BLaER1 treated with 17β-estradiol and CSF1 and Interleukin-3, amounts not matched to agents 10 nM and 100 nM (cell line): ENCODE results near the gene GCM1.

ENCODE experiments used
- H3K27ac ChIP-seq, 11 experiments: shearing (Covaris generic); formaldehyde crosslinking; 2 replicates each; pipeline ENCODE4 v1.8.1; 2022
- H3K27me3 ChIP-seq, 11 experiments: shearing (Covaris generic); formaldehyde crosslinking; 2 replicates each; pipeline ENCODE4 v1.8.1; 2022
- H3K36me3 ChIP-seq, 11 experiments: shearing (Covaris generic); formaldehyde crosslinking; 2 replicates each; pipeline ENCODE4 v1.8.1; 2022
- H3K4me1 ChIP-seq, 10 experiments: shearing (Covaris generic); formaldehyde crosslinking; 2 replicates each; pipeline ENCODE4 v1.8.1; 2022
- H3K4me2 ChIP-seq, 11 experiments: shearing (Covaris generic); formaldehyde crosslinking; 2 replicates each; pipeline ENCODE4 v1.8.1; 2022
- H3K4me3 ChIP-seq, 10 experiments: shearing (Covaris generic); formaldehyde crosslinking; 2 replicates each; pipeline ENCODE4 v1.8.1; 2022
- H3K9ac ChIP-seq, 11 experiments: shearing (Covaris generic); formaldehyde crosslinking; 2 replicates each; pipeline ENCODE4 v1.8.1; 2022
- H3K9me3 ChIP-seq, 11 experiments: shearing (Covaris generic); formaldehyde crosslinking; replicated peaks in 1 of 11; 2 replicates each; pipeline ENCODE4 v1.8.1; 2022
- H4K20me1 ChIP-seq, 11 experiments: shearing (Covaris generic); formaldehyde crosslinking; 2 replicates each; pipeline ENCODE4 v1.8.1; 2022
- Cebpa-rat ChIP-seq, 11 experiments: shearing (Covaris generic); IDR thresholded peaks; 2 replicates each; pipeline ENCODE4 v1.8.1; 2022

The GCM1 gene

GRCh38 chr6:53134601-53135235 is 13.9 kb downstream of the GCM1 start:
- Histone ChIP-seq H3K27ac (no peak overlapping the region), H3K4me2 (peak overlapping the region in 7 of 11 experiments; percentile 5 to 37 (median 28); a peak in 13 of 22 replicates), H3K4me1 (peaks cover 0 to 14% (median 6%) of the 10 kb centered on the region in 10 experiments; a peak in 10 of 20 replicates), H3K27me3 (no peaks in the 10 kb centered on the region), H3K9ac (no peak overlapping the region), H3K36me3 (no peaks in the 10 kb centered on the region), H3K4me3 (no peak overlapping the region), H3K9me3 (no peaks in the 10 kb centered on the region), H4K20me1 (no peaks in the 10 kb centered on the region)
- no peak; a peak in 1 of 22 replicates for TF ChIP-seq Cebpa-rat (IDR thresholded peaks at IDR 0.05)

DNA sequence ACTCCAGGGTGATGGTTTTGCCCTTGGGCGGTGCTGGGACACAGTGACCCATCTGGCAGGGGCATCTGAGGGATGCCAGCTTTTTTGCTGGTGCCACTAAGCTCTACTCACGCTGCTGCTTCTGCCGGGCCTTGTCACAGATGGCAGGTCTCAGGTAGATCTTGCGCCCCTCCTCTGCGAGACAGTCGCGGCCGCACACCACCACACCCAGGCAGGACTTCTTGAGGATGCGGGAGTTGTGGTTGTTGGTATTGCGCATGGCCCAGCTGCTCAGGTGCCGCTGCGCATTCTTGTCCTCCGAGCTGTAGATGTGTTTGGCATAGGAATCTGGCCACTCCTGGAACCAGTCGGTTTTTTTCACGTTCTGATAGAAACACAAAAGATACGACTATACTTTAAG is 14.7 kb downstream of the GCM1 start:
- Histone ChIP-seq H3K4me2 (0 out of 22 replicates have a peak overlapping the region, but pooled peaks of 1 of the 11 experiments have one; percentile 5), H3K9me3 (no peaks in the 10 kb centered on the region), H3K4me1 (peaks cover 0 to 14% (median 6%) of the 10 kb centered on the region in 10 experiments; a peak in 10 of 20 replicates), H3K27me3 (no peaks in the 10 kb centered on the region), H3K36me3 (no peaks in the 10 kb centered on the region), H3K27ac (no peak overlapping the region), H3K9ac (no peak overlapping the region), H4K20me1 (no peaks in the 10 kb centered on the region), H3K4me3 (no peak overlapping the region)
- TF ChIP-seq Cebpa-rat (IDR thresholded peaks at IDR 0.05): no peak

DNA sequence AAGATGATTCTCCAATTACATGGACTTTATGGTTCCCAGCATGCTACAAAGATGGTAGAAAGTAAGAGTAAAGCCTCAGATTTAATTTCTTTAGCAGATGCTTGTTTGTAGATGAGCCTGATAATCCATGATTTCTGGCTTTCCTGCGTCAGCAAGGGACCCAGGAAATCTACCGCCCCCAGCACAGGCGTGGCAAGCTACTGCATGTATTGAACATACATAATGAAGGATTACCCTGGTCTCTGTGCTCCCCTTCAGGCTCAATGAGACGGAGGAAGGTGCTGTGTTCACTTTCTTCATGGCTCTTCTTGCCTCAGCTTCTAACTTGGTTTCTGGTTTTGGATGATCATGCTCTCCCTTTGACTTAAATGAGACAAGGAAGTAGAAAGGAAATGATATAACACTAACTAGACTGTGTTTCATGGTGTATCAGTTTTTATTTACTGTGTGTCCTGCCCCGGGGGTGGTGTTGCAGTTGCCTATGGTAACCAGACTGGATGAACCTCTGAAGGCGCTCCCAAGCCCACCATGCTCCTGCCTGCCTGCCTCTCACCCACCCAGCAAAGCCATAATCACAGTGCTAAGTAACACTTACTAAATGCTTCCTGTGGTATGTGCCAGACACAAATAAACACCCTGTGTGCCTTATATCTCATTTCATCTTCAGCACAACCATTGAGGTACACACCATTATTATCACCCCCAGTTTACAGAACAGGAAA is 17.9 kb downstream of the GCM1 start:
- no peak overlapping the region for H3K4me3 ChIP-seq
- no peaks in the 10 kb centered on the region for H3K9me3 ChIP-seq
- no peak overlapping the region for H3K4me2 ChIP-seq
- H3K27me3 ChIP-seq: no peaks in the 10 kb centered on the region
- no peak overlapping the region for H3K9ac ChIP-seq
- peaks cover 0 to 14% (median 6%) of the 10 kb centered on the region in 10 experiments; a peak in 10 of 20 replicates for H3K4me1 ChIP-seq
- no peak for TF ChIP-seq Cebpa-rat (IDR thresholded peaks at IDR 0.05)
- no peak overlapping the region for H3K27ac ChIP-seq
- no peaks in the 10 kb centered on the region for H4K20me1 ChIP-seq
- no peaks in the 10 kb centered on the region for H3K36me3 ChIP-seq

DNA sequence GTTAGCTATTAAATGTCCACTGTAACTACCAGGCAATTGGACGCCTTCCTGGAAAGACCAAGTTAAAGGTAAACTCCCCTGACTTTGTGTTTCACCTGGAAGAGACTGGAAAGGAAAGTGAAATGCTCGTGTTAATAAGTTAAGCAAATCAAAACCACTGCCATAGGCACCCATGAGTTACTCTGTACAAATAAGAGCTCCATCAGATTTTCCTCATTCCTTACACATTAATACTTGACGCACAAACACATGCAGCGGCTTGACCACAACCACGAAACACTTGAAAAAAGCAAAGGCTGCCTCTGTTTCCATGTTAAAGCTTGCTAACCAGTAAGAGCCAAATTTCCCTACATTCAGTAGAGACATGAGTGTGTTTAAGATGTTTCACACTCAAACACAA is 19.8 kb downstream of the GCM1 start:
- Histone ChIP-seq H3K4me3 (no peak overlapping the region), H3K9me3 (no peaks in the 10 kb centered on the region), H4K20me1 (no peaks in the 10 kb centered on the region), H3K27me3 (no peaks in the 10 kb centered on the region), H3K27ac (no peak overlapping the region), H3K9ac (no peak overlapping the region), H3K4me2 (no peak overlapping the region), H3K4me1 (no peaks in the 10 kb centered on the region), H3K36me3 (no peaks in the 10 kb centered on the region)
- no peak for TF ChIP-seq Cebpa-rat (IDR thresholded peaks at IDR 0.05)

- Histone ChIP-seq H3K27me3 (no peaks in the 10 kb centered on the region), H3K4me3 (no peak overlapping the region), H3K4me2 (no peak overlapping the region), H3K36me3 (no peaks in the 10 kb centered on the region), H4K20me1 (no peaks in the 10 kb centered on the region), H3K27ac (no peak overlapping the region), H3K4me1 (no peaks in the 10 kb centered on the region), H3K9ac (no peak overlapping the region), H3K9me3 (no peaks in the 10 kb centered on the region)
- TF ChIP-seq Cebpa-rat (IDR thresholded peaks at IDR 0.05): no peak
Observed at GRCh38 chr6:53125276-53125675, 23.4 kb downstream of the GCM1 start.

GRCh38 chr6:53124131-53124800 is 24.4 kb downstream of the GCM1 start:
- Histone ChIP-seq H3K27ac (no peak overlapping the region), H3K4me2 (no peak overlapping the region), H3K36me3 (no peaks in the 10 kb centered on the region), H3K9me3 (no peaks in the 10 kb centered on the region), H4K20me1 (no peaks in the 10 kb centered on the region), H3K4me1 (no peaks in the 10 kb centered on the region), H3K27me3 (no peaks in the 10 kb centered on the region), H3K9ac (no peak overlapping the region), H3K4me3 (no peak overlapping the region)
- TF ChIP-seq Cebpa-rat (IDR thresholded peaks at IDR 0.05): no peak

DNA sequence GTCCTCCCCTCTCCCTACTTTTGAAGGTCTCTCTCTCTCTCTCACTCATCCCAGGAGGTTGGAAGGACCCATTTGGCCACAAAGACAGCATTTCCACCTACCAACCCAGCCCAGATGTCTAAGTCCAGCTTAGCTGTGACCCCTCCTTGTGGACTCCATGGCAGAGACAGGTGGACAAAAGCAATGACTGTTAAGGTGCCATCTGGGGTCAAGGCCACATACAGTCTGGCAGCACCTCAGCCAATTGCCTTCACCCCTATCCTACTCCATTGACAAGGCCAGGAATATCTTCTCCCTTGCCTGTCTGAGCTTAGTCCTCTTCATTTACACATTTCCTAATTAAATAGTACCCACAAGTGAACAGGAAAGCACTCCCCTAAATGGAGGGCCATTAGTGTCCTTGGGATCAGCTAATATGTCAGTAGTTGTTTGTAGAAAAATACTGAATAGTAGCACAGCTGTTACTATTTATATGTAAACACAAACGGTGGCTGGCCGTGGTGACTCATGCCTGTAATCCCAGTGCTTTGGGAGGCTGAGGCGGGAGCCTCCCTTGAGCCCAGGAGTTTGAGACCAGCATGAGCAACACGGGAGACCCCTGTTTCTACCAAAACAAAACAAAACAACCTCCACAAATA is 28.8 kb downstream of the GCM1 start:
- Histone ChIP-seq H3K4me3 (no peak overlapping the region), H4K20me1 (no peaks in the 10 kb centered on the region), H3K9ac (no peak overlapping the region), H3K9me3 (no peaks in the 10 kb centered on the region), H3K36me3 (no peaks in the 10 kb centered on the region), H3K27me3 (no peaks in the 10 kb centered on the region), H3K4me2 (no peak overlapping the region), H3K27ac (no peak overlapping the region), H3K4me1 (0 out of 20 replicates have a peak, but pooled peaks cover 0 to 3% (median 0%) of the 10 kb centered on the region in 10 experiments)
- no peak for TF ChIP-seq Cebpa-rat (IDR thresholded peaks at IDR 0.05)

DNA sequence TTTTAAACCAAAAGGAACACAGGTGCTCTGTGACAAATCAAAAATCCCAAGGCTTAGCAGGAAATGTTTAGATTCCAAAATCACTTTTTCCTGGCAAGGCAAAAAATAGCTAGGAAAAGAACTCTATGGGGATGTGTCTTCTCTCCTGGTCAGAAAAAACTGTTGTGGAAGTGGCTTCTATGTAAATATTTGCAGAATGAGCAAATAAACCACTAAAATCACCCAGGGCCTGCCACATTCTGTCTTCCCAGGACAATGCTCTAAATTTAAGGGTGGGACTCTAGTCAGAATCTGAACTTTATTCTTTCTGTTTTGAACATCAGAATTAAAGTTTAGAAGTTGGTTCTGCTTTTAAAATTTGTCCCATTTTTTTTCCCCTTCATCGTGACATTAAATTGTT is 29.3 kb downstream of the GCM1 start:
- Histone ChIP-seq H3K27ac (no peak overlapping the region), H3K4me1 (0 out of 20 replicates have a peak, but pooled peaks cover 0 to 3% (median 0%) of the 10 kb centered on the region in 10 experiments), H3K36me3 (no peaks in the 10 kb centered on the region), H3K4me2 (no peak overlapping the region), H3K9ac (no peak overlapping the region), H4K20me1 (no peaks in the 10 kb centered on the region), H3K27me3 (no peaks in the 10 kb centered on the region), H3K4me3 (no peak overlapping the region), H3K9me3 (no peaks in the 10 kb centered on the region)
- TF ChIP-seq Cebpa-rat (IDR thresholded peaks at IDR 0.05): no peak

DNA sequence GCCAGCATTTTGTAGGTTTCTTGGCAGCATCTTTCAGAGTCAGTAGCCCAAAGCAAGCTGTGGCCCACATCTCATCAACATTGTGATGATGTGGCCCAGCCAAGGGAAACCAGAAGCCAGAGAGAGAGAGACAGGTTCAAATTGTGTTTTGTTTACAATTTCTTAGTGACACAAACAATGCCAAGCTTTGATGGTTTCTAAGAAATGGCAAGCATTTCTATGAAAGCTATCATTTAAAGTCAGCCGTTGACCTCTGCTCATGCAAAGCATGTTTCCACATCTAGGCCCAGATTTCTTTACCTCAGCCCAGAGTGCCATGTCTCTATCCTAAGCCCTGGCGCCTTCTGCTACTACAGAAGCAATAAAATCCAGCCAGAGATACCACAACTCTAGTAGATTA is 32.9 kb downstream of the GCM1 start:
- no peaks in the 10 kb centered on the region for H3K27me3 ChIP-seq

More for the DNA sequence above, 32.9 kb downstream of the GCM1 start:
- Histone ChIP-seq H4K20me1 (no peaks in the 10 kb centered on the region), H3K27ac (no peak overlapping the region), H3K9me3 (no peaks in the 10 kb centered on the region), H3K9ac (no peak overlapping the region), H3K4me3 (no peak overlapping the region), H3K36me3 (no peaks in the 10 kb centered on the region), H3K4me1 (0 out of 20 replicates have a peak, but pooled peaks cover 0 to 3% (median 0%) of the 10 kb centered on the region in 10 experiments), H3K4me2 (no peak overlapping the region)
- no peak for TF ChIP-seq Cebpa-rat (IDR thresholded peaks at IDR 0.05)
